Measurements from ENCODE around the gene SENP7. TPM values are rescaled to one million over a fixed set of nuclear protein-coding genes. Genes with fewer than 3 reads are reported as not detected.

Gene SENP7
- total RNA-seq, 1 donor from 2014 or later = 20.0 TPM

- H3K4me1 ChIP-seq = no peaks in the 10 kb centered on the region
- TF ChIP-seq, protein P1, sequence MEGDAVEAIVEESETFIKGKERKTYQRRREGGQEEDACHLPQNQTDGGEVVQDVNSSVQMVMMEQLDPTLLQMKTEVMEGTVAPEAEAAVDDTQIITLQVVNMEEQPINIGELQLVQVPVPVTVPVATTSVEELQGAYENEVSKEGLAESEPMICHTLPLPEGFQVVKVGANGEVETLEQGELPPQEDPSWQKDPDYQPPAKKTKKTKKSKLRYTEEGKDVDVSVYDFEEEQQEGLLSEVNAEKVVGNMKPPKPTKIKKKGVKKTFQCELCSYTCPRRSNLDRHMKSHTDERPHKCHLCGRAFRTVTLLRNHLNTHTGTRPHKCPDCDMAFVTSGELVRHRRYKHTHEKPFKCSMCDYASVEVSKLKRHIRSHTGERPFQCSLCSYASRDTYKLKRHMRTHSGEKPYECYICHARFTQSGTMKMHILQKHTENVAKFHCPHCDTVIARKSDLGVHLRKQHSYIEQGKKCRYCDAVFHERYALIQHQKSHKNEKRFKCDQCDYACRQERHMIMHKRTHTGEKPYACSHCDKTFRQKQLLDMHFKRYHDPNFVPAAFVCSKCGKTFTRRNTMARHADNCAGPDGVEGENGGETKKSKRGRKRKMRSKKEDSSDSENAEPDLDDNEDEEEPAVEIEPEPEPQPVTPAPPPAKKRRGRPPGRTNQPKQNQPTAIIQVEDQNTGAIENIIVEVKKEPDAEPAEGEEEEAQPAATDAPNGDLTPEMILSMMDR (IDR thresholded peaks at IDR 0.05) = no peak
- DNase-seq (no peak), ATAC-seq (no peak)
- no peaks in the 10 kb centered on the region for H3K9me3 ChIP-seq
- H3K4me3 ChIP-seq = no peak overlapping the region
- intact Hi-C loops (cut with DNase I) = no loop called here
- H3K36me3 ChIP-seq = peaks cover 50% of the 10 kb centered on the region
- no peak overlapping the region for H3K27ac ChIP-seq
- H3K27me3 ChIP-seq = no peaks in the 10 kb centered on the region
Observed at GRCh38 chr3:101325393-101326134, 187.4 kb downstream of the SENP7 start.

- ATAC-seq = no peak
- intact Hi-C loops (cut with DNase I) = no loop called here
Observed at GRCh38 chr3:101320475-101320874, 192.5 kb downstream of the SENP7 start, which contains the start of gene IMPG2. IMPG2 (minus strand) TSS chr3:101320575; CDS start chr3:101320372, 203 bp downstream.

GRCh38 chr3:101319531-101319930 lies 193.5 kb downstream of the SENP7 start:
- Histone ChIP-seq H3K4me3 (no peak overlapping the region), H3K36me3 (no peaks in the 10 kb centered on the region), H3K27me3 (no peaks in the 10 kb centered on the region), H3K4me1 (no peaks in the 10 kb centered on the region), H3K27ac (no peak overlapping the region), H3K9me3 (no peaks in the 10 kb centered on the region)
- intact Hi-C loops (cut with DNase I) = no loop called here
- ATAC-seq (no peak), DNase-seq (no peak)
- TF ChIP-seq, protein P1 (IDR thresholded peaks at IDR 0.05) = no peak

More at GRCh38 chr3:101320475-101320874, 192.5 kb downstream of the SENP7 start, which contains the start of gene IMPG2:
- Histone ChIP-seq H3K27me3 (no peaks in the 10 kb centered on the region), H3K4me3 (no peak within 1 kb of the TSS), H3K36me3 (peaks cover 8% of the 10 kb centered on the region), H3K27ac (no peak within 1 kb of the TSS), H3K4me1 (no peaks in the 10 kb centered on the region), H3K9me3 (no peaks in the 10 kb centered on the region)
- TF ChIP-seq, protein P1 (IDR thresholded peaks at IDR 0.05) = no peak
- DNase-seq = no peak

GRCh38 chr3:101312545-101312944 lies 200.5 kb downstream of the SENP7 start:
- H3K36me3 ChIP-seq = no peaks in the 10 kb centered on the region
- intact Hi-C loops (cut with DNase I) = no loop called here
- ATAC-seq (no peak), DNase-seq (no peak)
- no peak overlapping the region for H3K27ac ChIP-seq
- TF ChIP-seq, protein P1 (IDR thresholded peaks at IDR 0.05) = no peak
- no peaks in the 10 kb centered on the region for H3K27me3 ChIP-seq
- H3K4me3 ChIP-seq = no peak overlapping the region
- peaks cover 7% of the 10 kb centered on the region for H3K9me3 ChIP-seq
- no peaks in the 10 kb centered on the region for H3K4me1 ChIP-seq

- Histone ChIP-seq H3K4me1 (no peaks in the 10 kb centered on the region), H3K4me3 (no peak overlapping the region), H3K27me3 (no peaks in the 10 kb centered on the region), H3K9me3 (peaks cover 7% of the 10 kb centered on the region), H3K36me3 (no peaks in the 10 kb centered on the region), H3K27ac (no peak overlapping the region)
- TF ChIP-seq, protein P1 (IDR thresholded peaks at IDR 0.05) = no peak
- DNase-seq = no peak
- no peak for ATAC-seq
- intact Hi-C loops (cut with DNase I) = no loop called here
Observed at GRCh38 chr3:101311676-101312075, 201.3 kb downstream of the SENP7 start.
